ENCODE data around the gene OR1C1. TPM values are rescaled to one million over a fixed set of nuclear protein-coding genes. Genes with fewer than 3 reads are reported as not detected.
"Not testable (repeated sequence)": the region's sequence is repeated elsewhere in the genome, so short reads cannot be mapped to it uniquely, and the experiment has no call there.

Gene OR1C1, protein sequence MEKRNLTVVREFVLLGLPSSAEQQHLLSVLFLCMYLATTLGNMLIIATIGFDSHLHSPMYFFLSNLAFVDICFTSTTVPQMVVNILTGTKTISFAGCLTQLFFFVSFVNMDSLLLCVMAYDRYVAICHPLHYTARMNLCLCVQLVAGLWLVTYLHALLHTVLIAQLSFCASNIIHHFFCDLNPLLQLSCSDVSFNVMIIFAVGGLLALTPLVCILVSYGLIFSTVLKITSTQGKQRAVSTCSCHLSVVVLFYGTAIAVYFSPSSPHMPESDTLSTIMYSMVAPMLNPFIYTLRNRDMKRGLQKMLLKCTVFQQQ
- total RNA-seq: not detected in 2 replicates
- long read RNA-seq: 0 reads

DNA sequence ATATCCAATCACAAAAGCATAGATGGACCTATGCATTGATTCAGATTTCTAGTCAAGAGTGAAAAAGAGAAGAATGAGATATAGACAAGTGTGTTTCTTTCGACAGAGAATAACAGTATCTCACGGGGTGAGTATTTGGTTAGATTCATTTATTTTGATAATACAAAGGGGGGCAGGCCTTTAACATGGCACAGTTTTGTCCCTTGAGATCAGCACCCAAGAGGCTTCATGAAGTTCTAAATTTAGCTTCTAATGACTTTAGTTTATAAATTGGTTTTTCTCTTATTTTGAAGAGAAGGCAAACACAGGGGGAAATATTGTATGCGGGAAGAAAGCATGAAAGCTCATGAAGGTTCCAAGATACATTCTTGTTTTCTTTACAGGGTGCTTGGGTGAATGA, at the start of gene OR1C1:
Gene OR1C1 (minus strand): TSS at position 101 of the 400 bp plus-strand sequence. CDS start 2,150 bp downstream, outside the sequence.
- peaks cover 9% of the 10 kb centered on the region for H3K9me3 Mint-ChIP-seq
- no peak within 1 kb of the TSS for H3K4me3 Mint-ChIP-seq
- no peak for DNase-seq (ENCODE audit: low read depth, low spot score)
- no peaks in the 10 kb centered on the region for H3K4me1 Mint-ChIP-seq
- no peak within 1 kb of the TSS for H3K27ac Mint-ChIP-seq (ENCODE audit: unreplicated experiment)
- H3K36me3 Mint-ChIP-seq (ENCODE audit: low read depth): no peaks in the 10 kb centered on the region
- TF ChIP-seq, protein P1, sequence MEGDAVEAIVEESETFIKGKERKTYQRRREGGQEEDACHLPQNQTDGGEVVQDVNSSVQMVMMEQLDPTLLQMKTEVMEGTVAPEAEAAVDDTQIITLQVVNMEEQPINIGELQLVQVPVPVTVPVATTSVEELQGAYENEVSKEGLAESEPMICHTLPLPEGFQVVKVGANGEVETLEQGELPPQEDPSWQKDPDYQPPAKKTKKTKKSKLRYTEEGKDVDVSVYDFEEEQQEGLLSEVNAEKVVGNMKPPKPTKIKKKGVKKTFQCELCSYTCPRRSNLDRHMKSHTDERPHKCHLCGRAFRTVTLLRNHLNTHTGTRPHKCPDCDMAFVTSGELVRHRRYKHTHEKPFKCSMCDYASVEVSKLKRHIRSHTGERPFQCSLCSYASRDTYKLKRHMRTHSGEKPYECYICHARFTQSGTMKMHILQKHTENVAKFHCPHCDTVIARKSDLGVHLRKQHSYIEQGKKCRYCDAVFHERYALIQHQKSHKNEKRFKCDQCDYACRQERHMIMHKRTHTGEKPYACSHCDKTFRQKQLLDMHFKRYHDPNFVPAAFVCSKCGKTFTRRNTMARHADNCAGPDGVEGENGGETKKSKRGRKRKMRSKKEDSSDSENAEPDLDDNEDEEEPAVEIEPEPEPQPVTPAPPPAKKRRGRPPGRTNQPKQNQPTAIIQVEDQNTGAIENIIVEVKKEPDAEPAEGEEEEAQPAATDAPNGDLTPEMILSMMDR (conservative IDR thresholded peaks at IDR 0.05): no peak
- H3K27me3 Mint-ChIP-seq (ENCODE audit: low read depth): no peaks in the 10 kb centered on the region

DNA sequence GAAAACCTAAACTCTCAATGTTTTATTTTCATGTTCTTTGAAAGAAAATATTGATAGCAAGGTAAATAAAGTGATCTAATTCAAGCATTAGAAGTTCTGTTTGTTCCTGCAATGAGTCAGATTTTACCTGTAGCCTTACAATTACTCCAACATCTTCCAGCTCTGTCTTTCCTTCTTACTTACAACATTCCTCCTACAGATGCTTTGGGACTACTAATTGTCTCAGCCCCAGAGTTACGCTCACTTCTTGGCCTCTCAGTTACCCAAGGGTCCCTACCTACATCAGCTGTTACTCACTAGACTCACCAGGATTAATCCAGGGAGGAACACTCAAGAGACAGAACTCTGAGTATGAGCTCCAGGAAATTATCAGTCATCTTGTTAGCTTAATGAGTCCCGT, 37.2 kb upstream of the OR1C1 start:
- Mint-ChIP-seq H3K27ac (ENCODE audit: unreplicated experiment) (no peak overlapping the region), H3K27me3 (ENCODE audit: low read depth) (no peaks in the 10 kb centered on the region), H3K4me1 (no peaks in the 10 kb centered on the region), H3K9me3 (peaks cover 8% of the 10 kb centered on the region), H3K4me3 (no peak overlapping the region), H3K36me3 (ENCODE audit: low read depth) (peaks cover 5% of the 10 kb centered on the region)
- no peak for DNase-seq (ENCODE audit: low read depth, low spot score)
- TF ChIP-seq, protein P1 (conservative IDR thresholded peaks at IDR 0.05): no peak

DNA sequence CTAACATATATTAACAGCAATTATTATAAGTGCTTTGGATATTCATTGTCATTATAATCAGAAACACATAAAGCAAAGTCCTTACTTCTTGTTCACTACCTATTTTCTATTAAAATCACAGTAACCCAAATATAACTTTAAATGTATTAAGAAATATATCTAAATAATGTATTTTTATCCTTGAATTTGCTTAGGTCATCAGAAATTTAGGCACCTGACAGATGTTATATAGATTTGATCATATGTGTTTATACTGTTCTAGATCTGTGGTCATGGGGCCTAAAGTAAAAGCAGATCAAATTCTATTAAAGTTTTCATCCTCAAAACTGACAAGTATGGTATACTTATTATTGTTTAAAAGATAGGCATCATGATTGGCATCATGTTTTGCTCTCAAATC, 9.2 kb upstream of the OR1C1 start:
- Mint-ChIP-seq H3K4me1 (no peaks in the 10 kb centered on the region), H3K9me3 (peaks cover 8% of the 10 kb centered on the region), H3K36me3 (ENCODE audit: low read depth) (no peaks in the 10 kb centered on the region), H3K4me3 (no peak overlapping the region), H3K27ac (ENCODE audit: unreplicated experiment) (no peak overlapping the region), H3K27me3 (ENCODE audit: low read depth) (no peaks in the 10 kb centered on the region)
- TF ChIP-seq, protein P1 (conservative IDR thresholded peaks at IDR 0.05): no peak
- no peak for DNase-seq (ENCODE audit: low read depth, low spot score)

DNA sequence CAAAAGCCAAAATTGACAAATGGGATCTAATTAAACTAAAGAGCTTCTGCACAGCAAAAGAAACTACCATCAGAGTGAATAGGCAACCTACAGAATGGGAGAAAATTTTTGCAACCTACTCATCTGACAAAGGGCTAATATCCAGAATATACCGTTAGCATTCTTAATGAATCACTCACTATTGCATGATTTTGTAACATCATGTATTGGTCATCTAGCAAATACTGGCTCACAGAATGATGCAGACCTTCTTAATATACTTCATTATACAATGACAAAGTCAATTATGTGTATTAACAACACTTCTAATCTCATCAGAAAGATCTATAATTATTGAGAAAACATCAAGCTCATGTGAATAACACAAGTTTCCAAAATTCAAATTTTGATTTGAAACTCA, 6.0 kb downstream of the OR1C1 start:
- H3K4me1 Mint-ChIP-seq; H3K36me3 Mint-ChIP-seq (ENCODE audit: low read depth); H3K4me3 Mint-ChIP-seq; DNase-seq (ENCODE audit: low read depth, low spot score); H3K27me3 Mint-ChIP-seq (ENCODE audit: low read depth); H3K27ac Mint-ChIP-seq (ENCODE audit: unreplicated experiment): not testable (repeated sequence)
- peaks cover 13% of the 10 kb centered on the region for H3K9me3 Mint-ChIP-seq

DNA sequence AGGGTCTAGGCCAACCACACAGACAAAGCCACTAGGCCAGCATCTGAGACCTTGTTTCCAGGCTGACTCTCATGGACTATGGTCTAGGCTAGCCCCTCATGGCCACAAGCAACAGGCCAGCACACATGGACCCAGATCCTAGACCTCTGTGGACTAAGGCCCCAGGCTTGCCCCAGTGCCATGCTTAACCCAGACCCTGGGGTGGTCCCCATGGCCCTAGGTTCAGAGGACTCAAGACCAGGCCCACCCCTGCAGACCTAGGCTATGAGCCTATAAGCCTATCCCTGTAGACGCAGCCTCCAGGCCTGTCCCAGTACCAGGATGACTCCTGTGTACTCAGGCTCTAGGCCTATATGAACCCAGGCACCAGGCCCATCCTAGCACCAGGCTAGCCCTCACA, 10.5 kb downstream of the OR1C1 start:
- H3K36me3 Mint-ChIP-seq (ENCODE audit: low read depth): no peaks in the 10 kb centered on the region
- no peaks in the 10 kb centered on the region for H3K4me1 Mint-ChIP-seq
- DNase-seq (ENCODE audit: low read depth, low spot score): no peak
- TF ChIP-seq, protein P1 (conservative IDR thresholded peaks at IDR 0.05): no peak
- H3K27me3 Mint-ChIP-seq (ENCODE audit: low read depth): no peaks in the 10 kb centered on the region
- H3K27ac Mint-ChIP-seq (ENCODE audit: unreplicated experiment): no peak overlapping the region
- no peak overlapping the region for H3K4me3 Mint-ChIP-seq
- peaks cover 10% of the 10 kb centered on the region for H3K9me3 Mint-ChIP-seq

DNA sequence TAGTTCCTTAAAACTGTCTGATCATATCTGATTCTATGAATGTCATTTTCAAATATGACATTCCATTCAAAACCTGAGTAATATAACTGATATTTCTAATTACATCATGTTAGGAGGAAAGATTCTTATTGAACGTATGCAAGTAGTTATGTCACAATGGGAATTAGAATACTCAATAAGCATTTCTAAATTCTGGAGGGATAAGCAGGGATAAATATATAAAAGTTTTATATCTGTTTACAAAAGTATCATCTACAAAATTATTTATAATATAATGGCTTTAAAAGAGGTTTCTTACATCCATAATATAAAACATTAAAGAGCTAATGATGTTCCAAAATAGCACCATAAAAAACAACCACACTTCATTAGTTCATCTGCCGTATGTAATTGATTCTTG, 12.3 kb downstream of the OR1C1 start, which contains the start of gene OR14A2:
Gene OR14A2 (minus strand): TSS at position 101 of the 400 bp plus-strand sequence.
- Mint-ChIP-seq H3K4me3 (no peak within 1 kb of the TSS), H3K9me3 (peaks cover 9% of the 10 kb centered on the region), H3K36me3 (ENCODE audit: low read depth) (no peaks in the 10 kb centered on the region), H3K27ac (ENCODE audit: unreplicated experiment) (no peak within 1 kb of the TSS), H3K4me1 (no peaks in the 10 kb centered on the region), H3K27me3 (ENCODE audit: low read depth) (no peaks in the 10 kb centered on the region)
- DNase-seq (ENCODE audit: low read depth, low spot score): no peak
- TF ChIP-seq, protein P1 (conservative IDR thresholded peaks at IDR 0.05): no peak
